Ishikawa (cell line): ENCODE data around the gene ZBTB20.

ENCODE experiments used
- CEBPB ChIP-seq: IDR thresholded peaks from 2 replicates; pipeline ENCODE4 v1.6.1; 2012
- CREB1 ChIP-seq: IDR thresholded peaks from 2 replicates; pipeline ENCODE4 v1.6.1; 2012; ENCODE audit warnings: low read depth
- EGR1 ChIP-seq: IDR thresholded peaks from 2 replicates; pipeline ENCODE4 v1.6.1; 2012
- EP300 ChIP-seq: IDR thresholded peaks from 2 replicates; pipeline ENCODE4 v1.6.1; 2012; ENCODE audit warnings: borderline replicate concordance
- RAD21 ChIP-seq: IDR thresholded peaks from 2 replicates; pipeline ENCODE4 v1.6.1; 2012; ENCODE audit warnings: low read depth
- TEAD4 ChIP-seq: IDR thresholded peaks from 2 replicates; pipeline ENCODE4 v1.6.1; 2012
- YY1 ChIP-seq: IDR thresholded peaks from 2 replicates; pipeline ENCODE4 v1.6.1; 2012; ENCODE audit warnings: low read depth
- TF ChIP-seq, protein P1 (sequence below): IDR thresholded peaks from 2 replicates; pipeline ENCODE4 v1.6.1; 2012; ENCODE audit warnings: low read depth, mild to moderate bottlenecking

DNA sequence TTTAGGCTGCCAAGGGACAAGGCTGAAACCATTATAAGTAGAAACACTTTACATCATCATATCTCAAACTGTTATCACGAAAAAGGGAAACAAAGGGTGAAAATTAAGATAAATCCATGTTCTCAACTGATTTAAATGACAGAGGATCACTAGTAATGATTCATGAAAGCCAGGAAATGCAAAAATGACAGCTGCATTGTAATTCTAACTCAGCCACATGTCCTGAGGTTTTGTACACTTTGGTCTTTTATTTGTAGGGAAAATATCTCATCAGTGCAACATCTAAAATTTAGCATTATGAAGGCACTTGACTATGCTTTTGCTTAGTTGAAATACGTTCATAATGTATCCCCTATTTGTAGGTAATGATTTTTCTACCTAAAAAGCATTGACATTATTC lies 473.6 kb downstream of the ZBTB20 start:
- TF ChIP-seq YY1 (no peak), TEAD4 (no peak), RAD21 (no peak), EGR1 (no peak), EP300 (no peak), CEBPB (no peak), CREB1 (no peak)
- TF ChIP-seq, protein P1, sequence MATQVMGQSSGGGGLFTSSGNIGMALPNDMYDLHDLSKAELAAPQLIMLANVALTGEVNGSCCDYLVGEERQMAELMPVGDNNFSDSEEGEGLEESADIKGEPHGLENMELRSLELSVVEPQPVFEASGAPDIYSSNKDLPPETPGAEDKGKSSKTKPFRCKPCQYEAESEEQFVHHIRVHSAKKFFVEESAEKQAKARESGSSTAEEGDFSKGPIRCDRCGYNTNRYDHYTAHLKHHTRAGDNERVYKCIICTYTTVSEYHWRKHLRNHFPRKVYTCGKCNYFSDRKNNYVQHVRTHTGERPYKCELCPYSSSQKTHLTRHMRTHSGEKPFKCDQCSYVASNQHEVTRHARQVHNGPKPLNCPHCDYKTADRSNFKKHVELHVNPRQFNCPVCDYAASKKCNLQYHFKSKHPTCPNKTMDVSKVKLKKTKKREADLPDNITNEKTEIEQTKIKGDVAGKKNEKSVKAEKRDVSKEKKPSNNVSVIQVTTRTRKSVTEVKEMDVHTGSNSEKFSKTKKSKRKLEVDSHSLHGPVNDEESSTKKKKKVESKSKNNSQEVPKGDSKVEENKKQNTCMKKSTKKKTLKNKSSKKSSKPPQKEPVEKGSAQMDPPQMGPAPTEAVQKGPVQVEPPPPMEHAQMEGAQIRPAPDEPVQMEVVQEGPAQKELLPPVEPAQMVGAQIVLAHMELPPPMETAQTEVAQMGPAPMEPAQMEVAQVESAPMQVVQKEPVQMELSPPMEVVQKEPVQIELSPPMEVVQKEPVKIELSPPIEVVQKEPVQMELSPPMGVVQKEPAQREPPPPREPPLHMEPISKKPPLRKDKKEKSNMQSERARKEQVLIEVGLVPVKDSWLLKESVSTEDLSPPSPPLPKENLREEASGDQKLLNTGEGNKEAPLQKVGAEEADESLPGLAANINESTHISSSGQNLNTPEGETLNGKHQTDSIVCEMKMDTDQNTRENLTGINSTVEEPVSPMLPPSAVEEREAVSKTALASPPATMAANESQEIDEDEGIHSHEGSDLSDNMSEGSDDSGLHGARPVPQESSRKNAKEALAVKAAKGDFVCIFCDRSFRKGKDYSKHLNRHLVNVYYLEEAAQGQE = no peak
